Measurements from ENCODE around the gene ZBTB20.

Gene ZBTB20

DNA sequence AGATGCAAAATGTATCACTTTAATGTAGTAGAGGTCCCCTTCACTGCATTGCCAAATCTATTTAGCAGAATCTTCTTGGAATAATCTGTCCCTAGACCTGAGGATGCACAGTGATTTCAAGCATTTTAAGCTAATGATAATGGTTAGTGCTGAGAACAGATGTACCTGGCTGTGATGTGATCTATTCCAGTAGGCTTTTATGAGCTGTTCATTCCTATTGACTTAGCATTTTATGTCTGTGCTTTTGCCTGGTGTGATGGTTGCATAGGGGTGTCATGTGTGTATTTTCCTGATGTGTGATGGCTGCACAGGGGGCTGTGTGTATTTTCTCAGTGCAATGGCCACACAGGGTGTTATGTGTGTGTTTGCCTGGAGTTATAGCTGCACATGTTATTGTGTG is 580.3 kb downstream of the ZBTB20 start:
- DNase-seq (ENCODE audit: extremely low spot score, insufficient read length, low read depth) (no peak), FAIRE-seq (no peak)

DNA sequence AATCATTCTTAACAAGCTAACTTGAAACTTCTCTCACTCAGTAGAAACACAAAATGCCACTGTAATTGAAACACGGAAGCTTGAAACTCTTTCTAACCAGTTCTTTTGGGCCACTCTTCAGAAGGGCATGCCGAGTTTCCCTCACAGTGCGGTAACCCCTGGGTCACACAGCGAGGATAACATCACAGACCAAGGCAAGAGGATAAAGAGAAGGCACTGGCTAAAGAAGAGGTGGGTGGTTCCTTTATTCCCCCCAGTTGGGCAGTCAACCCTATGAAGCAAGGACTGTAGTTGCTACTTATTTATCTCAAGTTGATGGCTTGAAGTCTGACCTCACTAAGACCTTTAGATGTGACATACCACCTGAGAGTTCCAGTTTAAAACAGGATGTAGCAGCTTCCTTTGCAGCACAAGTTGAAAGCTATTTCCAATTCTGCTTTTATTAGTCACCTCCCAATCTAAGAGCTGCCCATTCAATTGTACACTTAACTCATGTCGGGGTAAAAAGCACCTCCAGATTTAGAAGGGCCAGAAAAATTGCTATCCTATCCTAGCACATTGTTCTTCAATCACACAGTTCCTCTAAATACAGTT is 580.8 kb downstream of the ZBTB20 start:
- peak; percentile 70 for FAIRE-seq
- no peak for DNase-seq (ENCODE audit: extremely low spot score, insufficient read length, low read depth)

DNA sequence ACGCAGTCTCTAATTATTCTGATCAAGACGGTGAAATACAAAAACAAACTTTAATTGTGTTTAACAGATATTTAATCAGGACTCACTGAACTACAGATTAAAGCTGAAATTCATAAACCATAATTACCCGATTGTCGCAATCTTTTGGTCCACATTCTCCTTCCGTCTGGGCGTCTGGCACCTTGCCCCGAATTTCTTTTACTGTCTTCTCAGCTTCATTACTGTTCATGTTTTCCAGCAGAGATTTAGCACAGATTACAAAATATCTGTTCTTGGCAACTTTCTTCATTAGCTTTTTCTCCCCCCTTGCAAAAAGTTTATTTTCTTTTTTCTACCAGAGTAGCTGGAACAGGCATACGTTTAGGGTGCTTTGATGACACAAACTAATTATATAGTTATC is 581.9 kb downstream of the ZBTB20 start:
- no peak for DNase-seq (ENCODE audit: extremely low spot score, insufficient read length, low read depth)
- FAIRE-seq: no peak

DNA sequence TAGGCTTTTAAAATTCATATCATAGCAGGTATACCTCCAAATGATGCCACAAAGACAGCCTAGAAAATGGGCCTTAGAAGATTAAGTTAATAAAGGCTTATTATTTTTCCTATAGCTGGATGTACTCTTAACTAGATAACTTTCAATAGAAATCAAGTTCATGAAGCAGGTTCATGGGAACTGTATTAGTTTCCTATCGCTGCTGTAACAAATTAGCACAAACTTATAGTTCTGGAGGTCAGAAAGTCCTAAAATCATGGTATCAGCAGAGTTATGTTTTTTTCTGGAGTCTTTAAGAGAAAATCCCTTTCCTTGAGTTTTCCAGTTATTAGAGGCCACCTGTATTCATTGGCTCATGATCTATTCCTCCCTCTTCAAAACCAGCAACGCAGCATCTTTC is 583.4 kb downstream of the ZBTB20 start:
- DNase-seq (ENCODE audit: extremely low spot score, insufficient read length, low read depth) (no peak), FAIRE-seq (no peak)

DNA sequence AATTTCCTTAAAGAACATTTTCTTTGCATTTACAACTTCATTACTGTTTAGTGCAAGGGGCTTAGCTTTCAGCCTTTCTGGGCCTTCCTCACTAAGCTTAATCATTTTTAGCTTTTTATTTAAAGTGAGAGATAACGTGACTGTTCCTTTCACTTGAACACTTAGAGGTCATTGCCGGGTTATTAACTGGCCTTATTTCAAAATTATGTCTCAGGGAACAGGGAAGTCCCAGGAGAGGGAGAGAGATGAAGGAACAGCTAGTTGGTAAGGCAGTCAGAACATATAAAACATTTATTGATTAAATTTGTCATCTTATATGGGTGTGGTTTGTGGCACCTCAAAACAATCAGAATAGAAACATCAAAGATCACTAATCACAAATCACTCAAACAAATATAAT is 584.5 kb downstream of the ZBTB20 start:
- DNase-seq (ENCODE audit: extremely low spot score, insufficient read length, low read depth): no peak
- no peak for FAIRE-seq

DNA sequence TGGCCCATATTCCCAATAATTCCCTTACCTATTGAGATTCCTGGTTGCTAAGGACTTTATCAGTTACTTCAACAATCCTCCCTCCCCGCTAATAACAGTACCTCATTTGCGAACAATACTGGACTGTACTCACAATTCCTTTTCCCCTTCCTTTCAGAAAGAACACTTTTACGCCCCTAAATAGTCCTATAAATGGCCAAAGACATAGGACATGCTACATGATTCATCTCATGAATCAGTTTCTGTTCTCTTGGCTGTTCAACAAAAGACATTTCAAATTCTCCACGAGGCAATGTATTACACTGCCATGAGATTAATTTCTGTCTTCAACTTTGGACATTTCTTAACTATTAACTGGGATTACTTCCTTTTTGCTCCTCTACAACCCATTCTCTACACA is 588.8 kb downstream of the ZBTB20 start:
- no peak for DNase-seq (ENCODE audit: extremely low spot score, insufficient read length, low read depth)
- FAIRE-seq: no peak

DNA sequence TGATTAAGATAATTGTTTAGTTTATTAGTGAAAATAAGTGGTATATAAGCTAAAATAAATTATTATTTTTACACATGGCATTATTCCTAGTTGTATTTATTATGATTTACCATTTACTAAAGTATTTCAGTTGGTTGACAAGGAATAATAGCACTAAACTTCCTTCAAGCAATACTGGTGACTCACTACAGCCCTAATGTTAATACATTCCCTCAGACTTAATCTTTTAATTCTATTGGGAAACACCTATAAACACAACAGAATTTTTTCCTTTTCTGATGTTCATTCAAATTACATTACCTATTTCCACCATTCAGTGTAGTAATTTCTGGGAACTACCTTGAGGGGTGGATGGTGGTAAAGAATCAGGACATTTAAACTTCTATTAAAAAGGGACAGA is 589.3 kb downstream of the ZBTB20 start:
- no peak for DNase-seq (ENCODE audit: extremely low spot score, insufficient read length, low read depth)
- no peak for FAIRE-seq

DNA sequence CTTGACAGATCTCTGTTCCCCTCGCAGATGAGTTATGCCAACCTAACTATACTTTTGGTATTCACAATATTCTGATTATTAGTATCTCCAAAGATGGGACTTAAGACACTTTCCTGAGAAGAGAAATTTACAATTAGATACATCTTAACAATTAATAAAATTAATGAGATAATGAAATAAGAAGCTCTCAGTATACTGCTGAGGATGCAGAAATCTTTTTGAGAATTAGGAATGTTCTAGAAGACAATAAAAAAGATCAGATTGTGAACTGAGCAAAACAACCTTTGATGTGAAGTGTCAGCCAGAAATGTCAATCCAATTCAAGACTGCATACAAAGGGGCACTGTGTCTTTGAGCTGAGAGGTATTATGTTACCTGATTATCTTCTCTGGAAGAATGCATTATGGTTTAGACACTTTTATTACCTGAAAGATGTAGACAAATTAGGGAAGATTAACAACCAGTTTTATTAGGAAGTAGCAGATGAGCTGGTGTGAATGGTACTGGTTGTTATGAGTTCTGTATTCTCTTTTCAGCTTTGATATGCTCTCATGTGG is 590.4 kb downstream of the ZBTB20 start:
- no peak for DNase-seq (ENCODE audit: extremely low spot score, insufficient read length, low read depth)
- FAIRE-seq: no peak

DNA sequence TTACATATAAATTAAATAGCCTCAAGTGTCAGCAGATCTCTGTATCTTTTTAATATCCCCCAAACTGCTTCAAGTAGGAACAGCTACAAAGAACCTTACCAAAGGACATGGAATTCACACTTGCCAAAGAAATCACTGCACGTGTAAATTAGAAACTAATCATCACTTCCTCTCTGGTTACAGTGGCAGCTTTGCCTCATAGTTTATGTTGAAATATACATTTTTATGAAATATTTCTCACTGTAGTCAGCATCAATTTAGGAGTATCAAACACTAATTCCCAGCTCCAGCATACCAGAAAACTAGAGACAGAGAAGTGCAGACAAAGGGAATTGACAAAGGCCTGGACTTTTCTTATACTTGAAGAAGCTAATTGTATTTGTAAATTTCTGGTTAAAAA is 592.4 kb downstream of the ZBTB20 start:
- no peak for DNase-seq (ENCODE audit: extremely low spot score, insufficient read length, low read depth)
- FAIRE-seq: no peak

DNA sequence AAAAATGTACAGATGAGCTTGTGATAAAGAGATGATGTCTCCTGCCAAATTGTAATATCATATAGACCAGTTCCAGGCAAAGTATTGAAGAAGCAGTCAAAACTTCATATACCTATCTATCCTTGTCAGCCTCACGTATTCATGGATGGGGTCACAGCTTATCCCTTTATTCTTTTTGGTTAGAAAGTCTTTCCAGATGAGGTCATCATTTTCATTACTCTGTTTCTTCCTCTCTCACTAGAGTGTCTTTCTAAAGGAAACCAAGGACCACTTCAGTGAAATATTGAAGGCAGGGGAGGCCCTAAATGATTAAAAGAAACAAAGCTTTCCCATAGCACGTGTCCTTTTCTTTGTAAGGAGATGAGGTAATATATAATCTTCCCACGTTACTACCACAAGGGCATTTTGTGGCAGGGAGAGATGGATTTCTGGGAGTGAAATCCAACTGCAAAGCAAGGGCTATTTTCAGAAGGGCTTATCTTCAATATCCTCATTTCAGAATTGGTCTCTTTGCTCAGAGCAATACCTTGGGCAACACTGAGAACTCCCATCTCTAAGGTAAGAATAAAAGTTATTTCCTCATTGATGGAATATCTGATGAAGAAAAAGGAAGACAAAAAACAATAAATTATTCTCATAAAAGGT is 593.0 kb downstream of the ZBTB20 start:
- DNase-seq (ENCODE audit: extremely low spot score, insufficient read length, low read depth) (no peak), FAIRE-seq (no peak)

DNA sequence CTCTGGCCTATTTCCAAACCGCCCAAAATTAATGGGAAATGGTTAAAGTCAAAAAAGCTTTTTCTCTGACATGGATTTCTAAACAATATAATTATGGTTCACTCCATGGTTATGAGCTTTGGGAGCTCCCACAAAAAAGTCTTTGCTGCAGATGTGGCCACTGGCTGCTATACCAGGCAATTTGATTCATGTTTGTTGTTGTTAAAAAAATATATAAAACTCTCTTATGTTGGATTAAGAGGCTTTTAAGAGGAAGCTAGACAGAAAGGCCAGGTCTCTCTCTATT is 594.6 kb downstream of the ZBTB20 start:
- FAIRE-seq (no peak), DNase-seq (ENCODE audit: extremely low spot score, insufficient read length, low read depth) (no peak)

DNA sequence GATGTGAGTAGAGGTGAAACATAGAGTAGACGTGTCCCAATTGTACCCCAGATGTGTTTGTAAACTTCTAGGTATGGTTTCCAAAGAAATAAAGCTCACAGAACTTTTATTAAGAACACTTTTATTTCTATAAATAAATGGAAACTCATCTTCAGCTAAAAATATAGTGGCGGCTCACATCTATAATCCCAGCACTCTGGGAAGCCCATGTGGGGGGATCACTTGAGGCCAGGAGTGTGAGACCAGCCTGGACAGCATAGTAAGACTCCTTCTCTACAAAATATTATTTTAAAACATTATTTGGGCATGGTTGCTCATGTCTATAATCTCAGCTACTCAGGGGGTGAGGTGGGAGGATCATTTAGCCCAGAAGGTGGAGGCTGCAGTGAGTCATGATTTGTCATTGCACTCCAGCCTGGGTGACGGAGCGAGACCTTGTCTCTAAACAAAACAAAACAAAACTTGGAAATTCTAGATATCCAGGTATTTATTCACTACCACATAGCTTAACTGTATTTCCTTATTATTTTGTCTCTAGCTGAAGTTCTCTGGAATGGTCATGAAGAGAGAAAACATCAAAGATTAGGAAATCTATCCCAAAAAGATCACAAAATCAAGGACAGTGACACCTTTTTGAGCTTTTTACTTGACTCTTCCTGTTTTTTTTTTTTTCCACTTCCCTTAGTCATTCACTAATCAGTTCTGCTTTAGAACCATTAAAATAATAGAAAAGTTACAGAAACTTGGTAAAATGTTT is 595.1 kb downstream of the ZBTB20 start:
- DNase-seq (ENCODE audit: extremely low spot score, insufficient read length, low read depth) (no peak), FAIRE-seq (no peak)

DNA sequence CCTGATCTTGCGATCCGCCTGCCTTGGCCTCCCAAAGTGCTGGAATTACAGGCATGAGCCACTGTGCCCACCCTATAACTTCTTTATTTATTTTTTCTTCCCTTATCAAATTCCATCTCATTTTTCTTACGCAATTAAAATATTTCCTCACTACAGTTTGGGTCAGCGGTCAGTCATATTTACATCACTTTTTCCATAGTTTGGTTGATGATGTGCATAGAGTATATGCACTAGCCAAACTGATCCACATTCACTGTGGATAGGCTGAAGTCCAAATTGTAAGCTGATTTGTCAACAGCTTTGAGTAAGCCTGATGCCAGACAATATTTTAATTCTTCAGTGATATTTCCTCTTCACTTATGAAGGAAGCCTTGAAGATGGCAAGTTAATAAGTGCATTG is 596.9 kb downstream of the ZBTB20 start:
- FAIRE-seq: no peak
- no peak for DNase-seq (ENCODE audit: extremely low spot score, insufficient read length, low read depth)

DNA sequence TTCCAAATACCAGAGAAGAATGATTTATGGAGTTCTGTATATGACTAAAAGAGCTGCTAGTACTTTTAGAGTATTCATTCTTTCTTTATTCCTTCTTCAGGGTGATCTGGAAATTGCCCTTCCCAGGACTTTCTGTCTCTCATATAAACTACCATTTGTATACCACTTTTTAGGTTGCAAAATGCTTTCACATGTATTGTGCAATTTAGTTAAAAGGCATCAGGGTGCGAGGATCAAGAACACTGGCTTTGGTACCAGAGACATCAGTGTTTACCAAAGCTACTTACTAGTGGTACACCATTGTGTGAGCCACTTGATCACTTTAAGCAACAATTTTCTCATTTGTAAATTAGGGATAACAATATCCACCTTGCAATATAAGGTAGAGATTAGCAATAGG is 601.9 kb downstream of the ZBTB20 start:
- FAIRE-seq (no peak), DNase-seq (ENCODE audit: extremely low spot score, insufficient read length, low read depth) (no peak)

DNA sequence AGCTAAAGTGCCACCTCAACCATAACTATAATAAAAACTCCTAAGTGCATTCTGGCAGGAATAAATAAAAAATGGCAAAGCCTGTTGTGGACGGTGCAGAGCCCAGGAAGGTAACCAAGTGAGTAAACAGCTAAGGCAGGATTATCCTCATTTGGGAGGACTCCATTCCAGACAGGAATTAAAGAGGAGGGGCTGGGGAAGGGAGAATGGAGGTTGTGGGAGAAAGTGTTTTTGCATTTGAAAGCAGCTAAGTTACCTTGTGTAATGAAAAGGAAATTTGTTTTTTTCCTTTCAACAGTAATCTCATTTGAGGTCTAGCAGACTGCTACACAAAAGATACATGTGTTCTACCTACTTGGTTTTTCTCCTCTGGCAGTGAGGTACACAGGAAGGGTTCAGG is 604.7 kb downstream of the ZBTB20 start:
- DNase-seq (ENCODE audit: extremely low spot score, insufficient read length, low read depth) (no peak), FAIRE-seq (no peak)

DNA sequence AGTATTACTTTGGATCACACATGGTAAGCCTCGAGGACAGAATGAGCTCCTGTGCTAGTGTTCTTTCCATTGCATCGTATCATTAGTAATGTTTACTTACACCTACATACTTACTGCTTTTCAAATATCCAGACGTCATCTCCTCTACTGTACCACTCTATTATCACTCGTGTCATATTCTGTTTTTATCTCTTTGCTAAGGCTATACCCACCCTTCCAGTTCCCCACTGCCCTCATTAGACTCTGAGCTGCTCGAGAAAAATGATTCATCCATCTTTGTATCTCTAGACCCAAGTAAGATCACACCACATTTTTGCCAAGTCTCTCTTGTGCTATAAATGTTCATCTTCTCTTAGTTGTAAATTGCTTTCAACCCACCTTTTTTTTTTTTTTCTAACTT is 607.6 kb downstream of the ZBTB20 start:
- FAIRE-seq: no peak

DNA sequence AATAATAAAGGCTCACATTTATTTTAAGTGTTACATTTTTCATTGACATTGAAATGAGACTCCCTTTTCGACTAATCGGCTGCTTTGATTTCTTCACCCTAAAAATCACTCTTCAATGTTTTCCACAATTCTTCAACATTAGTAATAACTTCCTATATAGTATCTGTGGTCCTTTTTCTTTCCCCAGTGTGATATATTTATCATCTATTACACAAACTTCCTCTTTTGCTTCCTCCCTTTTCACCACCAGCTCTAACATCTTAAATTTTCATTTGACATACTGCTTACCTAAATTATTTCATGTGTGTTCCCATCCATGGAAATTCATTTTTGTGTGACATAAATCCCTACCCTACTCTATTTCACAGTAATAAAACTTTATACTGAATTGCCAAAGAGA is 608.9 kb downstream of the ZBTB20 start:
- FAIRE-seq: no peak

More for the DNA sequence above, 607.6 kb downstream of the ZBTB20 start:
- no peak for DNase-seq (ENCODE audit: extremely low spot score, insufficient read length, low read depth)

DNA sequence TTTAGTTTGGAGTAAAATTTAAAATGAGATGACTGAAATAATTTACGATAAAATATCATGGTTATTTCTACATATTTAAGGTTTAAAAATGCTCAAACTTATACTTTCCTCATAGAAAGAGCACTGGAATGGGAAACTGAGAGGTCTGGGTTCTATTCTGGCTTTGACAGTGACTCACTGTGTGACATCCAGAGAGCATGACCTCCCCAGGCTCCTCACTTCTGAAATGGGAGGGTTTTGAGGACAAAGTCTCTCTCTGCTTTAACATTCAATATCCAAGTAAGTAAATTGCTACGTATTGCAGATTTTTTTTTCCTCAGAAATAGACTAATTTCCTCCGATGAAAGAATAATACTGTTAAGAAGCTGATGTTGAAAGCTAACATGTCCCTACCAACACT is 618.6 kb downstream of the ZBTB20 start:
- FAIRE-seq (no peak), DNase-seq (ENCODE audit: extremely low spot score, insufficient read length, low read depth) (no peak)

More for the DNA sequence above, 608.9 kb downstream of the ZBTB20 start:
- no peak for DNase-seq (ENCODE audit: extremely low spot score, insufficient read length, low read depth)

DNA sequence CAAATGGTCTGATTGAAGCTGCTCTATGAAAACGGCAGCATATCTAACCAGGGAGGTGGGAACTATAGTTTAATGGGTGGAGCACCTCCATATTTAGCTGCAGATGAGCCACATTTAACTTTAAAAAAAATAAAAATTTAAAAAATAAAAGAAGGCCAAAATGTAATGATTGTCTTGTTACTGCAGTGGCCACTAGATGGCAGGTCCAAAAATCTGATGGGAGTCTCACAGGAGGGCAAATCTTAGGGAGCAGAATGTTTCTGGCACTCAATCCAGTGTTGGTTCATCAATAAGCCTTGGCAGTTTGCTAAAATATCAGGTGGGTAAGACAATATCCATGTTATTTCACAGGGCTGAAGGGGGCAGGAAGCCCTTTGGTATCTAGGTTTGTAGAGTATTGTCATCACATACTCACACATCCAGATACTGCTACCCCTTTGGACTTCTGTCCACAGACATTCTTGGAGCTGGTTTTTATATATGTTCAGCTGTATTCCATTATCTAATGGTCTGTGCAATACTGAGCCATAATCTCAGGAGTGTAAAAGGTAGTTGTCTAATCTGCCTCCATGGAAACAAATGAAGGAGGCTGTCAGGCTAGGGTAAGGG is 619.9 kb downstream of the ZBTB20 start:
- DNase-seq (ENCODE audit: extremely low spot score, insufficient read length, low read depth) (no peak), FAIRE-seq (no peak)

DNA sequence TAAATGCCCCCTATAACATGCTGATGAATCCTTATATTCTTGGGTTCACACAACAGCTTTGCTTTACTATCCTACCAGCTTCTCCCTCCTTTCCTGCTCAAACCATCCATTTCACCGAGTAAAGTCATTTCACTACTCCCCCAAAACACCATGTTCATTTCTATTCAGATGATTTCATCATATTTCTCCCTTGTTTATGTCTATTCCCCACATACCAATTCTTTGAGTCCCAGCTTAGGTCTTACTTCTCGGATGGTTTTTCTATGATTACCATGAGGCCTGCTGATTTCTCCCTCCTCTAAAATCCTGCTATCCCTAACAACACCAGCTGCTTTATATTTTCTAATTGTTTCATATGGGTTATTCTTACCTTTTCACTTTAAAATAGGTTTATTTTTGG is 621.8 kb downstream of the ZBTB20 start:
- DNase-seq (ENCODE audit: extremely low spot score, insufficient read length, low read depth): no peak
- no peak for FAIRE-seq

DNA sequence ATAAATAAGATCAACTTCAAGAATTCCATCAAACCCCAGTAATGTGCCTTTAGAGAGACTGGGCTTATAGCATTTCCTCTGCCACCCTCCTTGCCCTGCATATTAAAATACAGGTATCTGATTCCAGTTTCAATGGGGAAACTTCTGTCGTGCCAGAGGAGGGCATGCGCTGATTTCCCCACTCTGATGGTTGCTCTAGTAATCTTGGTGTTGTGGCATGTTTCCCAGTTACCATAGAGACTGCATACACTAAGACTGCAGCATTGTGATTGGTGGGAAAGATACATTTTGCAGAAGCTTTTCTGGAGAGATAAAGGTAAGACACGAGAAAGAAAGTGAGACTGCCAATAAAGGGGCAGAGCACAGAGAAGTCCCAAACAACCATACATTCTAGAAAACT is 627.7 kb downstream of the ZBTB20 start:
- FAIRE-seq (no peak), DNase-seq (ENCODE audit: extremely low spot score, insufficient read length, low read depth) (no peak)

Data from GM18507 (cell line).